GM18868 (cell line): ENCODE data around the gene TMEM143.
A peak's percentile ranks its signal among the peaks of the same experiment; 100 is the strongest.
"Not testable (repeated sequence)": the region's sequence is repeated elsewhere in the genome, so short reads cannot be mapped to it uniquely, and the experiment has no call there.

Experiments
- ATAC-seq: cut with Tn5 transposase; IDR thresholded peaks from one replicate; pipeline ENCODE4 v1.9.1; 2021; ENCODE audit warnings: mild to moderate bottlenecking, moderate library complexity; ENCODE audit not compliant: unreplicated experiment

Gene TMEM143

GRCh38 chr19:48332351-48332661 is 31.4 kb downstream of the TMEM143 start:
- ATAC-seq = no peak

- ATAC-seq = no peak
Observed at GRCh38 chr19:48330012-48330681, 33.6 kb downstream of the TMEM143 start.

- no peak for ATAC-seq
Observed at GRCh38 chr19:48329167-48329891, 34.4 kb downstream of the TMEM143 start.

GRCh38 chr19:48325265-48325910 is 38.4 kb downstream of the TMEM143 start, which contains the start of gene EMP3:
Gene EMP3 (plus strand): TSS chr19:48325552. CDS start chr19:48326845, 1,293 bp downstream.
- ATAC-seq = peak; percentile 23

GRCh38 chr19:48321622-48322591 is 41.8 kb downstream of the TMEM143 start:
- ATAC-seq = peak; percentile 57

GRCh38 chr19:48321372-48321621 is 42.4 kb downstream of the TMEM143 start:
- peak; percentile 47 for ATAC-seq

- no peak for ATAC-seq
Observed at GRCh38 chr19:48319647-48320541, 43.8 kb downstream of the TMEM143 start.

GRCh38 chr19:48318286-48318987 is 45.3 kb downstream of the TMEM143 start:
- no peak for ATAC-seq

GRCh38 chr19:48317708-48317960 is 46.1 kb downstream of the TMEM143 start:
- not testable (repeated sequence) for ATAC-seq

GRCh38 chr19:48315712-48316111 is 48.0 kb downstream of the TMEM143 start:
- no peak for ATAC-seq

GRCh38 chr19:48311384-48311783 is 52.4 kb downstream of the TMEM143 start:
- ATAC-seq = no peak

GRCh38 chr19:48310227-48310626 is 53.5 kb downstream of the TMEM143 start:
- no peak for ATAC-seq

GRCh38 chr19:48309731-48310130 is 54.0 kb downstream of the TMEM143 start:
- not testable (repeated sequence) for ATAC-seq

- no peak for ATAC-seq
Observed at GRCh38 chr19:48308631-48309586, 54.8 kb downstream of the TMEM143 start.

GRCh38 chr19:48303866-48304265 is 59.9 kb downstream of the TMEM143 start:
- no peak for ATAC-seq

GRCh38 chr19:48303367-48303766 is 60.4 kb downstream of the TMEM143 start:
- no peak for ATAC-seq

- ATAC-seq = no peak
Observed at GRCh38 chr19:48302600-48302959, 61.2 kb downstream of the TMEM143 start.

GRCh38 chr19:48301886-48302599 is 61.7 kb downstream of the TMEM143 start:
- ATAC-seq = no peak
